Memory B cell (primary cell): ENCODE measurements around the gene SLC22A15.
"Not testable (repeated sequence)": the region's sequence is repeated elsewhere in the genome, so short reads cannot be mapped to it uniquely, and the experiment has no call there.

Experiments
- ATAC-seq: fragments of 150-1000 bp; cut with Tn5 transposase; 2 replicates; pipeline ENCODE4 v1.10.0; 2021; ENCODE audit warnings: low read depth, mild to moderate bottlenecking, moderate library complexity
- DNase-seq, 2 donors: peaks; one replicate each; pipeline ENCODE4 v3.0.0; 2022; ENCODE audit warnings: low spot score in 2 of 2
- H3K27ac Mint-ChIP-seq: one replicate; pipeline ENCODE4 v1.8.0; 2022; ENCODE audit warnings: mild to moderate bottlenecking, moderate library complexity, mixed read lengths
- H3K27me3 Mint-ChIP-seq: one replicate; pipeline ENCODE4 v1.8.0; 2022; ENCODE audit warnings: mixed read lengths
- H3K36me3 Mint-ChIP-seq: one replicate; pipeline ENCODE4 v1.8.0; 2022; ENCODE audit warnings: mild to moderate bottlenecking, mixed read lengths
- H3K4me1 Mint-ChIP-seq: one replicate; pipeline ENCODE4 v1.8.0; 2022; ENCODE audit warnings: mixed read lengths
- H3K4me3 Mint-ChIP-seq: one replicate; pipeline ENCODE4 v1.8.0; 2022; ENCODE audit warnings: mild to moderate bottlenecking, moderate library complexity, mixed read lengths
- H3K9me3 Mint-ChIP-seq: one replicate; pipeline ENCODE4 v1.8.0; 2022; ENCODE audit warnings: mixed read lengths

SLC22A15 gene

GRCh38 chr1:116031302-116031835 is 55.1 kb downstream of the SLC22A15 start:
- Mint-ChIP-seq H3K27me3 (no peaks in the 10 kb centered on the region), H3K4me1 (no peaks in the 10 kb centered on the region), H3K4me3 (no peak overlapping the region), H3K9me3 (no peaks in the 10 kb centered on the region), H3K36me3 (peaks cover 47% of the 10 kb centered on the region), H3K27ac (no peak overlapping the region)
- DNase-seq (no peak), ATAC-seq (no peak)

- DNase-seq (no peak), ATAC-seq (no peak)
- no peak overlapping the region for H3K4me3 Mint-ChIP-seq
- H3K4me1 Mint-ChIP-seq: no peaks in the 10 kb centered on the region
- H3K9me3 Mint-ChIP-seq: no peaks in the 10 kb centered on the region
- H3K36me3 Mint-ChIP-seq: peaks cover 49% of the 10 kb centered on the region
- no peaks in the 10 kb centered on the region for H3K27me3 Mint-ChIP-seq
- H3K27ac Mint-ChIP-seq: no peak overlapping the region
Measured at GRCh38 chr1:116033322-116033721, 57.0 kb downstream of the SLC22A15 start.

GRCh38 chr1:116036255-116036654 is 59.9 kb downstream of the SLC22A15 start:
- Mint-ChIP-seq H3K36me3 (peaks cover 51% of the 10 kb centered on the region), H3K27me3 (no peaks in the 10 kb centered on the region), H3K9me3 (no peaks in the 10 kb centered on the region)

GRCh38 chr1:116038679-116039078 is 62.4 kb downstream of the SLC22A15 start:
- ATAC-seq (no peak), DNase-seq (no peak)
- H3K36me3 Mint-ChIP-seq: peaks cover 52% of the 10 kb centered on the region
- H3K4me3 Mint-ChIP-seq: no peak overlapping the region
- no peaks in the 10 kb centered on the region for H3K27me3 Mint-ChIP-seq
- no peaks in the 10 kb centered on the region for H3K4me1 Mint-ChIP-seq
- peaks cover 2% of the 10 kb centered on the region for H3K9me3 Mint-ChIP-seq
- no peak overlapping the region for H3K27ac Mint-ChIP-seq

More at GRCh38 chr1:116036255-116036654, 59.9 kb downstream of the SLC22A15 start:
- DNase-seq (no peak), ATAC-seq (no peak)
- no peak overlapping the region for H3K27ac Mint-ChIP-seq
- no peaks in the 10 kb centered on the region for H3K4me1 Mint-ChIP-seq
- no peak overlapping the region for H3K4me3 Mint-ChIP-seq

GRCh38 chr1:116044071-116044470 is 67.8 kb downstream of the SLC22A15 start:
- no peaks in the 10 kb centered on the region for H3K27me3 Mint-ChIP-seq
- DNase-seq (no peak), ATAC-seq (no peak)
- H3K27ac Mint-ChIP-seq: no peak overlapping the region
- no peak overlapping the region for H3K4me3 Mint-ChIP-seq
- H3K9me3 Mint-ChIP-seq: peaks cover 2% of the 10 kb centered on the region
- H3K36me3 Mint-ChIP-seq: peaks cover 26% of the 10 kb centered on the region
- H3K4me1 Mint-ChIP-seq: no peaks in the 10 kb centered on the region

GRCh38 chr1:116046933-116047332 is 70.6 kb downstream of the SLC22A15 start:
- H3K27ac Mint-ChIP-seq, ATAC-seq, H3K4me1 Mint-ChIP-seq, H3K4me3 Mint-ChIP-seq, H3K9me3 Mint-ChIP-seq, H3K27me3 Mint-ChIP-seq, DNase-seq: not testable (repeated sequence)
- H3K36me3 Mint-ChIP-seq: peaks cover 14% of the 10 kb centered on the region

- H3K27ac Mint-ChIP-seq, DNase-seq, H3K4me3 Mint-ChIP-seq, H3K4me1 Mint-ChIP-seq, ATAC-seq, H3K27me3 Mint-ChIP-seq, H3K36me3 Mint-ChIP-seq, H3K9me3 Mint-ChIP-seq: not testable (repeated sequence)
Measured at GRCh38 chr1:116051896-116052295, 75.6 kb downstream of the SLC22A15 start.

GRCh38 chr1:116062201-116062600 is 85.9 kb downstream of the SLC22A15 start:
- ATAC-seq: no peak

GRCh38 chr1:116064616-116065015 is 88.3 kb downstream of the SLC22A15 start:
- Mint-ChIP-seq H3K9me3 (no peaks in the 10 kb centered on the region), H3K27ac (no peak overlapping the region), H3K4me1 (no peaks in the 10 kb centered on the region), H3K36me3 (peaks cover 40% of the 10 kb centered on the region), H3K4me3 (no peak overlapping the region), H3K27me3 (no peaks in the 10 kb centered on the region)
- ATAC-seq (no peak), DNase-seq (no peak)

More at GRCh38 chr1:116062201-116062600, 85.9 kb downstream of the SLC22A15 start:
- H3K27me3 Mint-ChIP-seq: no peaks in the 10 kb centered on the region
- H3K9me3 Mint-ChIP-seq: peaks cover 6% of the 10 kb centered on the region
- H3K4me3 Mint-ChIP-seq: no peak overlapping the region
- no peak for DNase-seq
- H3K36me3 Mint-ChIP-seq: peaks cover 40% of the 10 kb centered on the region
- no peaks in the 10 kb centered on the region for H3K4me1 Mint-ChIP-seq
- H3K27ac Mint-ChIP-seq: no peak overlapping the region

GRCh38 chr1:116066868-116067565 is 90.7 kb downstream of the SLC22A15 start:
- H3K36me3 Mint-ChIP-seq: peaks cover 39% of the 10 kb centered on the region
- H3K4me1 Mint-ChIP-seq: no peaks in the 10 kb centered on the region
- no peaks in the 10 kb centered on the region for H3K9me3 Mint-ChIP-seq
- H3K4me3 Mint-ChIP-seq: no peak overlapping the region
- no peak for DNase-seq
- H3K27me3 Mint-ChIP-seq: no peaks in the 10 kb centered on the region
- ATAC-seq: no peak
- no peak overlapping the region for H3K27ac Mint-ChIP-seq

- Mint-ChIP-seq H3K4me3 (no peak overlapping the region), H3K36me3 (peaks cover 39% of the 10 kb centered on the region), H3K9me3 (no peaks in the 10 kb centered on the region), H3K27me3 (no peaks in the 10 kb centered on the region), H3K4me1 (no peaks in the 10 kb centered on the region), H3K27ac (no peak overlapping the region)
- ATAC-seq (no peak), DNase-seq (no peak)
Measured at GRCh38 chr1:116067566-116067890, 91.2 kb downstream of the SLC22A15 start.

- Mint-ChIP-seq H3K27ac (no peak overlapping the region), H3K36me3 (peaks cover 2% of the 10 kb centered on the region), H3K4me1 (peaks cover under 1% of the 10 kb centered on the region), H3K4me3 (no peak overlapping the region), H3K27me3 (no peaks in the 10 kb centered on the region), H3K9me3 (peaks cover under 1% of the 10 kb centered on the region)
- DNase-seq (no peak), ATAC-seq (no peak)
Measured at GRCh38 chr1:116075575-116075974, 99.3 kb downstream of the SLC22A15 start.

GRCh38 chr1:116075990-116076389 is 99.7 kb downstream of the SLC22A15 start:
- DNase-seq (no peak), ATAC-seq (no peak)
- peaks cover 4% of the 10 kb centered on the region for H3K4me1 Mint-ChIP-seq
- peaks cover 2% of the 10 kb centered on the region for H3K36me3 Mint-ChIP-seq
- peaks cover 4% of the 10 kb centered on the region for H3K9me3 Mint-ChIP-seq
- H3K27ac Mint-ChIP-seq: no peak overlapping the region
- no peak overlapping the region for H3K4me3 Mint-ChIP-seq
- H3K27me3 Mint-ChIP-seq: no peaks in the 10 kb centered on the region

- Mint-ChIP-seq H3K27ac (no peak overlapping the region), H3K4me3 (no peak overlapping the region), H3K4me1 (peaks cover 4% of the 10 kb centered on the region), H3K36me3 (peaks cover under 1% of the 10 kb centered on the region), H3K27me3 (no peaks in the 10 kb centered on the region), H3K9me3 (peaks cover 4% of the 10 kb centered on the region)
- DNase-seq (no peak), ATAC-seq (no peak)
Measured at GRCh38 chr1:116076831-116077230, 100.5 kb downstream of the SLC22A15 start.

- ATAC-seq (no peak), DNase-seq (no peak)
- H3K27ac Mint-ChIP-seq: no peak overlapping the region
- no peaks in the 10 kb centered on the region for H3K27me3 Mint-ChIP-seq
- H3K9me3 Mint-ChIP-seq: peaks cover 5% of the 10 kb centered on the region
- peaks cover 2% of the 10 kb centered on the region for H3K36me3 Mint-ChIP-seq
- no peak overlapping the region for H3K4me3 Mint-ChIP-seq
- peaks cover 4% of the 10 kb centered on the region for H3K4me1 Mint-ChIP-seq
Measured at GRCh38 chr1:116078699-116079223, 102.4 kb downstream of the SLC22A15 start.
